ENCODE measurements around the gene STK11.
A peak's percentile ranks its signal among the peaks of the same experiment; 100 is the strongest.

Gene STK11

DNA sequence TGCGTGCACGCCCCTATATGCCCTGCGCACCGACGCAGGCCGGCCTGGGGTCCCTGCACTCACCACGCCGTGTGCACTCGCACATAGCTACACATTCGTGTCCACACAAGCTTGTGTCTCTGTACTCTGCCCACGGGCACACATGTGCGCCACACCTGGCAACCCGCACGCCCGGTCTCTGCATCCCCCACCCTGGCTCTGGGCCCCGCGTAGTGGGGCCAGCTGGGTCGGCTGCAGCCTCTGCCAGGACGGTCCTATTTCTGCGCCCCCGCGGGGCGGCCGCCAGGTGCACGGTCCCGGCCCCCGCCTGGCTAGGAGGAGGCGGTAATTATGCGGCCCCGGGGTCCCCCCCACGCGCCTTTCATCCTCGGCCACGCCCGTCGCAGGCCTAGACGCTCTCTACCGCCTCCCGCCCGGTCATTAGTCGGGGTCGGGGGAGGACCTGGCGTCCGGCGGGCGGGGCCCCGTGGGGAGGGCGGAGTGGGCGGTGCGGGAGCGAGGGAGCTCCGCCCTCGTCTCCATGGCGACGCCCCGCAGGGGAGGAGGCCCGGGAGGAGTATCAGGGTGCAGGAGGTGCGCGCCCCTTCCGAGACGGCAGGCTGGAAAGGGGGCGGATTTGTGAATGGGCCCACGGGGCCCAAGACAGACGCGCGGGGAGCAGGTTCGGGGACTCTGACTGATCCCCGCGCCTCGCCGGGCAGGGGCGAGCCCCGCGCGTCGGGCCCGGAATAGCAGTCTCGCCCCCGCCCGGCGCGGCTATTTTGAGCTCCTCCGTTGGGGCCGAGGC is 60.7 kb downstream of the STK11 start:
- TF ChIP-seq, protein P1, sequence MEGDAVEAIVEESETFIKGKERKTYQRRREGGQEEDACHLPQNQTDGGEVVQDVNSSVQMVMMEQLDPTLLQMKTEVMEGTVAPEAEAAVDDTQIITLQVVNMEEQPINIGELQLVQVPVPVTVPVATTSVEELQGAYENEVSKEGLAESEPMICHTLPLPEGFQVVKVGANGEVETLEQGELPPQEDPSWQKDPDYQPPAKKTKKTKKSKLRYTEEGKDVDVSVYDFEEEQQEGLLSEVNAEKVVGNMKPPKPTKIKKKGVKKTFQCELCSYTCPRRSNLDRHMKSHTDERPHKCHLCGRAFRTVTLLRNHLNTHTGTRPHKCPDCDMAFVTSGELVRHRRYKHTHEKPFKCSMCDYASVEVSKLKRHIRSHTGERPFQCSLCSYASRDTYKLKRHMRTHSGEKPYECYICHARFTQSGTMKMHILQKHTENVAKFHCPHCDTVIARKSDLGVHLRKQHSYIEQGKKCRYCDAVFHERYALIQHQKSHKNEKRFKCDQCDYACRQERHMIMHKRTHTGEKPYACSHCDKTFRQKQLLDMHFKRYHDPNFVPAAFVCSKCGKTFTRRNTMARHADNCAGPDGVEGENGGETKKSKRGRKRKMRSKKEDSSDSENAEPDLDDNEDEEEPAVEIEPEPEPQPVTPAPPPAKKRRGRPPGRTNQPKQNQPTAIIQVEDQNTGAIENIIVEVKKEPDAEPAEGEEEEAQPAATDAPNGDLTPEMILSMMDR (conservative IDR thresholded peaks at IDR 0.05; ENCODE audit: control insufficient read depth, insufficient read depth, low read depth, low read length) = no peak
- H3K4me3 ChIP-seq (ENCODE audit: control insufficient read depth, low read depth, low read length) = peak overlapping the region; percentile 31
- DNase-seq (ENCODE audit: low read depth) = peak; percentile 87

DNA sequence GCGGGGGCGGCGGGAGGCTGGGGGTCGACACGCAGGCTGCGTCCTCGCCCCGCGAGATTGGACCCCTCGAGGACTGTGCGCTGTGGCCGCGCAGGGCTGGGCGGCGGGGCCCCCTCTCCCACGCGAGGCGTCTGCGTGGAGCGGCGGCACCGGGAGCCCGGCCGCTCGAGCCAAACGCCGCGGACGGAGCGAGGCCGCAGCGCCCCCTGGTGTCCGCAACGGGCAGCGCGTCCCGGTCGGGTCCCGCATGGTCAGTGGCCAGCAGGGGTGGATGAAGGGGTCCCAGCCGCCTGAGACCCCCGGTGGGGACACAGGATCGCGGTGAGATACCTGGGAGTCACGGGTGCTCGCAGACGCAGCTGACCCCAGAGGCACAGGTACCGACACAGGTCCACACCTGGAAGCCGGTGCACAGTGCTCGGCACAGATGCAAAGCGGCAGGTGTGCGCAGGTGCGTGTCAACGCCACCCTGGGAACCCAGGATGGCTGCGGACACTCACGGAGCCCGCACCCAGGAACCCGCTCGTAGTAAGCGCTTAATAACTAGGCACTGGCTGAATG is 61.4 kb downstream of the STK11 start:
- peak overlapping the region; percentile 37 for H3K4me3 ChIP-seq (ENCODE audit: control insufficient read depth, low read depth, low read length)
- TF ChIP-seq, protein P1 (conservative IDR thresholded peaks at IDR 0.05; ENCODE audit: control insufficient read depth, insufficient read depth, low read depth, low read length) = peak; percentile 48
- no peak for DNase-seq (ENCODE audit: low read depth)

DNA sequence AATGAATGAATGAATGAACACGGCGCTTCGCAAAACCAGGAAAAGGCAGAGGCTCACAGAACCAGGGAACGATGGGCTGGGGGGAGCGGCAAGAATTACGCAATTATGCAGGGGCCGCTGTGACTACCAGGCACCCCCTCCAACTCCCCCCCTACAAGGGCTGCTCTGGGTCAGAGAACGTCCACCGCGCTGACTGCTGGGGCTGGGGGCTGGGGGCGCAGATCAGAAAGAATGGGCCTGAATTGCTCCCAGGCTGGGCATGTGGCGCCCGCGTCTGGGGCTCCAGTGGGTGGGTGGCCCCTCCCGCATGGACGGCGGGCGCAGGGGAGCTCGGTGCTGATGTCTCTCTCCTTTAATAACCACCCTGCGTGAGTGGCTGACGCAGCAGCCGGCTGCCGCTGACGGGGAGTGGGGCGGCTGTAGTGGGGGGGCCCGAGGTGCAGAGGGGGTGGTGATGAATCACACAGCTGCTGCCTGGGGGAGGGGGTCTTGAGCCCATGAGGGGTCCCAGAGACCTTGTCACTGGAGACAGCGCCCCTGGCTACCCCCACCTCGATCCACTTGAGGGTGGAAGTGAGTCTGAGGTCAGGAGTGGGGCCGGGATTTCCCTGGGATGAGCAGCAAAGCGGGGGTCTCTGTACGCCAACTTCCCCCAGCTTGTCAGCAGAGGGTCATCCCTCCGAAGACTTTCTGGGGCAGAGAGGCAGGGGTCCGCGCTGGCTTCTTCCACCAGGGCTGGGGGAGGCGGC is 62.1 kb downstream of the STK11 start:
- H3K4me3 ChIP-seq (ENCODE audit: control insufficient read depth, low read depth, low read length) = peak overlapping the region; percentile 37
- TF ChIP-seq, protein P1 (conservative IDR thresholded peaks at IDR 0.05; ENCODE audit: control insufficient read depth, insufficient read depth, low read depth, low read length) = no peak
- DNase-seq (ENCODE audit: low read depth) = peak; percentile 53

DNA sequence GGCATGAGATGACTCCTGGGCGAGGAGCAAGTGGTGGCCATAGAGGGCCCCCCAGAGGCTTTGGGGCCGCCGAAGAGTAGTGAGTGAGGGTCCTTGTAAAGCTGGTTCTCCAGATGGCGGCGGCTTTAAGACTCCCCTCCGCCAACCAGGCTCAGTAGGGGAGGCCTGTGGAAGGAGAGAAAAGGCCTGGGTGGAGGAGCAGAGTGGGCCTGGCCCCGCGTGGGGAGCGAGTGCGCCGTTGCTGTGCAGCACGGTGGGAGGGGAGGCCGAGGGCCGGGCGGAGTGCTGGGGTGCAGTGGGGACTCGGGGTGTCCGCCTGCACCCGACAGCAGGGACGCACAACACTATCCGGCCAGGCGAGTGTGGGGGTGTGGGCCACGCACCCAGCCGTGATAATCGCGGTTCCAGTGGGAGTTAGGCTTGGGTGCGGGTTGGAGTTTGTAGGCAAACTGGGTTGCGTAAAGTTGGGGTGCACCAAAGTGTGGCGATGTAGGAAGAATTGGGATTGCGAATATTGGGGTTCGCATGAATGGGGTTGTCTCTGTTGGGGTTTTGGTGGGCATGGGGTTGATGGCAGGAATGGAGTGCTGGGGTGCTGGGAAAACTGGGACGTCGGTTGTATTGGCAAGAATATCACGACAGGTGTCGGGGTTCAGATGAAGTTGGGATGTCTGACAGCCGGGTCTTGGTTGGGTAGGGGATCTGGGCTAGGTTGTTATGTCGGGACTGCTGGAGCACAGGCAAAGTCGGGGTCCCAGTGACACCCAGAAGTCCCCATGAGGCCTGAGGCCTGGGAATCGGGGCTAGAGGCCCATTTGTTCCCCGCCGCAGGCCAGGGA is 62.9 kb downstream of the STK11 start:
- H3K4me3 ChIP-seq (ENCODE audit: control insufficient read depth, low read depth, low read length) = no peak overlapping the region
- DNase-seq (ENCODE audit: low read depth) = no peak
- TF ChIP-seq, protein P1 (conservative IDR thresholded peaks at IDR 0.05; ENCODE audit: control insufficient read depth, insufficient read depth, low read depth, low read length) = no peak

DNA sequence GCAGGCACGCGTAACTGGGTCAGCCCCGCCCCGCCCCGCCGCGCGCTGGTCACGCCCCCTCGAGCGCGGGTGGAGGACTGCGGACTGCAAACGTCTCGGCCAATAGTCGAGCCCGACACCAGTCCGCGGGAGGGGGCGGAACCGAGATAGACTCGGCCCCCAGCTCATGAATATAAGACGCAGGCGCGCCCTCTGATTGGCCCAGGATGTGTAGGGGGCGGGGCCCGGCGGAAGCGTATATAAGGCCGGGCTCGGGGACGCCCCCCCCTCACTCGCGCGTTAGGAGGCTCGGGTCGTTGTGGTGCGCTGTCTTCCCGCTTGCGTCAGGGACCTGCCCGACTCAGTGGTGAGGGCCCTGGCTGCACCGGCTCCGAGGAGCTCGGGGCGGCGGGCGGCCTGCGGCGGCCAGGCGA is 63.5 kb downstream of the STK11 start, which contains the start of gene CIRBP:
Gene CIRBP, plus strand, starts transcription at position 268 of the 413 bp plus-strand sequence. CDS start 1,602 bp downstream, outside the sequence.
- H3K4me3 ChIP-seq (ENCODE audit: control insufficient read depth, low read depth, low read length) = peak within 1 kb of the TSS; percentile 71
- peak; percentile 98 for DNase-seq (ENCODE audit: low read depth)
- TF ChIP-seq, protein P1 (conservative IDR thresholded peaks at IDR 0.05; ENCODE audit: control insufficient read depth, insufficient read depth, low read depth, low read length) = no peak
